Osteoblast (primary cell): ENCODE measurements around the gene SLC5A11. TPM values are rescaled to one million over a fixed set of nuclear protein-coding genes. Genes with fewer than 3 reads are reported as not detected.

ENCODE experiments used
- DNase-seq: peaks from one replicate; pipeline ENCODE4 v3.0.0; 2011; ENCODE audit warnings: low spot score, mixed read lengths; ENCODE audit not compliant: insufficient read length; ENCODE audit errors: missing footprints
- H2AFZ ChIP-seq: 2 replicates; pipeline ENCODE4 v1.6.0; 2011; ENCODE audit warnings: mild to moderate bottlenecking, low read length
- H3K27ac ChIP-seq: 2 replicates; pipeline ENCODE4 v1.5.1; 2011; ENCODE audit warnings: mild to moderate bottlenecking, low read depth, low read length, moderate library complexity
- H3K27me3 ChIP-seq: 2 replicates; pipeline ENCODE4 v1.6.0; 2012; ENCODE audit warnings: mild to moderate bottlenecking, control low read depth, inconsistent platforms, low read length, moderate library complexity; ENCODE audit not compliant: insufficient read depth
- H3K36me3 ChIP-seq: 2 replicates; pipeline ENCODE4 v1.5.1; 2011; ENCODE audit warnings: mild to moderate bottlenecking, low read length, control low read depth, moderate library complexity; ENCODE audit not compliant: insufficient read depth
- H3K4me1 ChIP-seq: 2 replicates; pipeline ENCODE4 v1.5.1; 2011; ENCODE audit warnings: mild to moderate bottlenecking, low read length, control low read depth, moderate library complexity; ENCODE audit not compliant: insufficient read depth
- H3K4me2 ChIP-seq: 2 replicates; pipeline ENCODE4 v1.6.0; 2011; ENCODE audit warnings: mild to moderate bottlenecking, low read length; ENCODE audit not compliant: insufficient read depth
- H3K4me3 ChIP-seq: fragments of 200-600 bp; sonication (generic); 3 replicates; pipeline ENCODE4 v1.5.1; 2012; ENCODE audit warnings: mild to moderate bottlenecking, low read length, inconsistent platforms; ENCODE audit not compliant: insufficient read depth
- H3K79me2 ChIP-seq: 2 replicates; pipeline ENCODE4 v1.6.0; 2012; ENCODE audit warnings: mild to moderate bottlenecking, low read length, control low read depth, inconsistent platforms; ENCODE audit not compliant: insufficient read depth
- H3K9me3 ChIP-seq: 2 replicates; pipeline ENCODE4 v1.5.1; 2011; ENCODE audit warnings: low read depth, low read length, control low read depth
- H4K20me1 ChIP-seq: 2 replicates; pipeline ENCODE4 v1.6.0; 2012; ENCODE audit warnings: mild to moderate bottlenecking, low read length, control low read depth; ENCODE audit not compliant: insufficient read depth
- CTCF ChIP-seq: IDR thresholded peaks from 2 replicates; pipeline ENCODE4 v1.5.1; 2011; ENCODE audit warnings: mild to moderate bottlenecking, low read depth, low read length, moderate library complexity; ENCODE audit errors: extremely low read depth
- total RNA-seq: library from RNA; depleted of rRNA; stranded (reverse); fragments of >200 nt; gene quantifications from 2 replicates; pipeline ENCODE4 v1.2.3, GENCODE V29; 2012

SLC5A11 gene
- total RNA-seq, 1 donor: not detected

GRCh38 chr16:24921229-24921628, 75.5 kb downstream of the SLC5A11 start:
- Histone ChIP-seq H4K20me1 (peaks cover 14% of the 10 kb centered on the region), H3K4me3 (no peak overlapping the region), H2AFZ (no peak overlapping the region), H3K4me1 (no peaks in the 10 kb centered on the region), H3K79me2 (no peaks in the 10 kb centered on the region), H3K27ac (no peak overlapping the region), H3K9me3 (no peaks in the 10 kb centered on the region), H3K4me2 (no peak overlapping the region), H3K27me3 (no peaks in the 10 kb centered on the region), H3K36me3 (peaks cover 62% of the 10 kb centered on the region)
- TF ChIP-seq CTCF: no peak
- no peak for DNase-seq

- Histone ChIP-seq H4K20me1 (peaks cover 11% of the 10 kb centered on the region), H3K36me3 (peaks cover 50% of the 10 kb centered on the region), H2AFZ (no peak overlapping the region), H3K9me3 (no peaks in the 10 kb centered on the region), H3K27ac (no peak overlapping the region), H3K4me2 (no peak overlapping the region), H3K27me3 (no peaks in the 10 kb centered on the region), H3K79me2 (no peaks in the 10 kb centered on the region), H3K4me1 (no peaks in the 10 kb centered on the region), H3K4me3 (no peak overlapping the region)
- TF ChIP-seq CTCF: no peak
- DNase-seq: no peak
Measured at GRCh38 chr16:24925163-24925562, 79.4 kb downstream of the SLC5A11 start.

- Histone ChIP-seq H3K9me3 (no peaks in the 10 kb centered on the region), H4K20me1 (no peaks in the 10 kb centered on the region), H3K79me2 (no peaks in the 10 kb centered on the region), H3K4me2 (no peak overlapping the region), H3K27ac (no peak overlapping the region), H3K27me3 (no peaks in the 10 kb centered on the region), H3K4me3 (no peak overlapping the region), H3K36me3 (peaks cover 52% of the 10 kb centered on the region), H3K4me1 (no peaks in the 10 kb centered on the region), H2AFZ (no peak overlapping the region)
- no peak for DNase-seq
- no peak for TF ChIP-seq CTCF
Measured at GRCh38 chr16:24929409-24929808, 83.6 kb downstream of the SLC5A11 start.

- Histone ChIP-seq H3K36me3 (peaks cover 62% of the 10 kb centered on the region), H3K4me1 (no peaks in the 10 kb centered on the region), H3K79me2 (no peaks in the 10 kb centered on the region), H3K9me3 (no peaks in the 10 kb centered on the region), H2AFZ (no peak overlapping the region), H3K27me3 (no peaks in the 10 kb centered on the region), H4K20me1 (no peaks in the 10 kb centered on the region), H3K4me2 (no peak overlapping the region), H3K27ac (no peak overlapping the region), H3K4me3 (no peak overlapping the region)
- no peak for TF ChIP-seq CTCF
- no peak for DNase-seq
Measured at GRCh38 chr16:24930440-24930839, 84.7 kb downstream of the SLC5A11 start.
